HepG2 (cell line): ENCODE data around the gene BCAN. TPM values are rescaled to one million over a fixed set of nuclear protein-coding genes. Genes with fewer than 3 reads are reported as not detected.

Experiments
- ATAC-seq: fragments of 200-7000 bp; cut with Tn5 transposase; 3 replicates; pipeline ENCODE4 v1.9.1; 2020; ENCODE audit warnings: mild to moderate bottlenecking, moderate library complexity
- BruUV-seq: library from RNA; stranded (reverse); fragments of 400-500 nt; replicated peaks from 2 replicates; lab custom pipeline; 2021; lab: Mats Ljungman, UMichigan
- CTCF ChIA-PET: fragments of 300-600 bp; formaldehyde crosslinking; extraction: SDS; loops from one replicate; lab custom pipeline; 2021; ENCODE audit warnings: low total read pairs, inconsistent platforms, low intra/inter-chr PET ratio; lab: Yijun Ruan, JAX
- POLR2A ChIA-PET: fragments of 350-600 bp; sonication (Branson Sonifier 250); formaldehyde crosslinking; loops from one replicate; lab custom pipeline; 2020; ENCODE audit warnings: antibody characterized with exemption, inconsistent platforms; lab: Yijun Ruan, JAX
- DNase-seq: peaks from one replicate; pipeline ENCODE4 v3.0.0-alpha.2; 2015; ENCODE audit warnings: low spot score
- FAIRE-seq: peaks from 3 replicates; lab custom pipeline; 2011; peaks lifted over from hg19 to GRCh38; lab: Jason Lieb, UNC
- H2AFZ ChIP-seq: one replicate; pipeline ENCODE4 v1.6.1; 2011; ENCODE audit warnings: low read length, inconsistent platforms
- H3K27ac ChIP-seq: fragments of 300-600 bp; 3 replicates; pipeline ENCODE4 v1.8.0; 2011; ENCODE audit warnings: mixed run types, mild to moderate bottlenecking, mixed read lengths, low read length, inconsistent platforms; ENCODE audit not compliant: insufficient read depth; ENCODE audit errors: extremely low read length
- H3K27me3 ChIP-seq, 2 experiments: fragments of 200-600 bp in 1 of 2; 2 replicates in 1 of 2; 3 replicates in 1 of 2; pipeline versions ENCODE4 v1.6.0 to v1.8.0; 2011; ENCODE audit warnings: low read length in 2 of 2, mild to moderate bottlenecking in 2 of 2, moderate library complexity in 2 of 2, inconsistent platforms in 1 of 2; ENCODE audit not compliant: insufficient read depth in 2 of 2, control insufficient read depth in 1 of 2
- H3K36me3 ChIP-seq, 2 experiments: fragments of 200-600 bp in 1 of 2; replicated peaks in 1 of 2; 2 replicates in 1 of 2; 3 replicates in 1 of 2; pipeline versions ENCODE4 v1.5.1 to v1.8.0; 2011; ENCODE audit warnings: low read length in 2 of 2, inconsistent platforms in 1 of 2; ENCODE audit not compliant: insufficient read depth in 2 of 2, control insufficient read depth in 1 of 2
- H3K4me1 ChIP-seq: 2 replicates; pipeline ENCODE4 v1.5.1; 2012; ENCODE audit warnings: low read length, inconsistent platforms; ENCODE audit not compliant: insufficient read depth
- H3K4me2 ChIP-seq: 2 replicates; pipeline ENCODE4 v1.6.0; 2011; ENCODE audit warnings: low read depth, low read length, inconsistent platforms
- H3K4me3 ChIP-seq, 3 experiments: fragments of 200-600 bp in 1 of 3; sonication (generic), shearing (Covaris generic) in 1 of 3; replicated peaks in 1 of 3; 2 replicates each; pipeline ENCODE4 v1.5.1; 2011 to 2016; ENCODE audit warnings: low read length in 3 of 3, inconsistent platforms in 2 of 3, low read depth in 2 of 3, mild to moderate bottlenecking in 2 of 3, control low read depth in 1 of 3, mixed read lengths in 1 of 3; ENCODE audit not compliant: insufficient read depth in 1 of 3
- H3K79me2 ChIP-seq: one replicate; pipeline ENCODE4 v1.6.1; 2011; ENCODE audit warnings: low read length, inconsistent platforms; ENCODE audit not compliant: insufficient read depth
- H3K9ac ChIP-seq: 2 replicates; pipeline ENCODE4 v1.6.0; 2011; ENCODE audit warnings: mild to moderate bottlenecking, low read depth, low read length, inconsistent platforms; ENCODE audit not compliant: insufficient read depth
- H3K9me3 ChIP-seq: 2 replicates; pipeline ENCODE4 v1.5.1; 2012; ENCODE audit warnings: mild to moderate bottlenecking, low read length
- H4K20me1 ChIP-seq: 2 replicates; pipeline ENCODE4 v1.6.0; 2011; ENCODE audit warnings: inconsistent platforms, mild to moderate bottlenecking, low read length, moderate library complexity; ENCODE audit not compliant: insufficient read depth
- SALL1 ChIP-seq: sonication (generic); formaldehyde crosslinking; IDR thresholded peaks from 2 replicates; pipeline ENCODE4 v1.8.0; 2022; ENCODE audit warnings: mild to moderate bottlenecking, missing genetic modification reagents
- TEAD3 ChIP-seq: optimal IDR thresholded peaks from 2 replicates; pipeline ENCODE3; 2016; ENCODE audit warnings: borderline replicate concordance
- ZBTB7A ChIP-seq: sonication (generic); formaldehyde crosslinking; IDR thresholded peaks from 2 replicates; pipeline ENCODE4 v1.8.0; 2022; ENCODE audit warnings: mild to moderate bottlenecking, missing genetic modification reagents
- ZNF235 ChIP-seq: sonication (generic); formaldehyde crosslinking; IDR thresholded peaks from 2 replicates; pipeline ENCODE4 v1.8.1; 2023; ENCODE audit warnings: mild to moderate bottlenecking, missing genetic modification reagents, borderline replicate concordance
- WGBS: methylation state at CpG from one replicate; pipeline ENCODE4 v1.1.6; 2017; ENCODE audit warnings: low lambda C conversion rate; 5-methylcytosine and 5-hydroxymethylcytosine counted together
- in situ Hi-C: cut with HindIII; loops from 2 replicates; pipeline ENCODE4 v1.10.0; 2017; ENCODE audit warnings: low pct_unique_long_range_greater_than_20kb; ENCODE audit not compliant: extremely low pct_ligation_motif_present
- intact Hi-C: fragments of 100-400 bp; cut with micrococcal nuclease; formaldehyde crosslinking; loops from one replicate; pipeline ENCODE4 v1.10.0; 2022; ENCODE audit not compliant: unreplicated experiment
- polyA plus RNA-seq, 8 experiments: library from polyadenylated mRNA; depleted of rRNA in 3 of 8; stranded (reverse) in 7 of 8; unstranded in 1 of 8; fragments of >200 nt; fragmentation: Illumina TruSeq in 4 of 8; extraction: Trizol in 4 of 8; gene quantifications; 2 replicates each; pipeline versions ENCODE4 v1.2.1 to v1.2.3, GENCODE V29; 2011 to 2016; ENCODE audit warnings: low read depth in 4 of 8, missing spikeins in 1 of 8, mixed read lengths in 1 of 8; ENCODE audit not compliant: insufficient read depth in 1 of 8
- total RNA-seq, 5 experiments: library from RNA; depleted of rRNA; stranded (reverse); fragments of >200 nt; fragmentation: Illumina TruSeq; extraction: Trizol; gene quantifications; 2 replicates each; pipeline ENCODE4 v1.2.3, GENCODE V29; 2016; ENCODE audit warnings: low read depth in 1 of 5
- TF ChIP-seq, protein P1 (sequence below): sonication (generic); formaldehyde crosslinking; IDR thresholded peaks from 2 replicates; pipeline ENCODE4 v1.4.0; 2020; ENCODE audit warnings: missing genetic modification reagents, mild to moderate bottlenecking, borderline replicate concordance
- TF ChIP-seq, protein P2 (sequence below): sonication (generic); IDR thresholded peaks from 2 replicates; pipeline ENCODE4 v1.6.1; 2016; ENCODE audit warnings: low read depth, borderline replicate concordance
- TF ChIP-seq, protein P3 (sequence below): IDR thresholded peaks from 2 replicates; pipeline ENCODE4 v1.6.1; 2016; ENCODE audit warnings: missing biosample characterization, missing genetic modification reagents, low read depth
- TF ChIP-seq, protein P4 (sequence below): sonication (generic); formaldehyde crosslinking; IDR thresholded peaks from 2 replicates; pipeline ENCODE4 v1.4.0; 2020; ENCODE audit warnings: missing genetic modification reagents

BCAN gene
- total and polyA plus RNA-seq, 2 of the 13 experiments (the other 11 are each of a cell fraction or from before 2014, with no cell fraction given) = not detected

DNA sequence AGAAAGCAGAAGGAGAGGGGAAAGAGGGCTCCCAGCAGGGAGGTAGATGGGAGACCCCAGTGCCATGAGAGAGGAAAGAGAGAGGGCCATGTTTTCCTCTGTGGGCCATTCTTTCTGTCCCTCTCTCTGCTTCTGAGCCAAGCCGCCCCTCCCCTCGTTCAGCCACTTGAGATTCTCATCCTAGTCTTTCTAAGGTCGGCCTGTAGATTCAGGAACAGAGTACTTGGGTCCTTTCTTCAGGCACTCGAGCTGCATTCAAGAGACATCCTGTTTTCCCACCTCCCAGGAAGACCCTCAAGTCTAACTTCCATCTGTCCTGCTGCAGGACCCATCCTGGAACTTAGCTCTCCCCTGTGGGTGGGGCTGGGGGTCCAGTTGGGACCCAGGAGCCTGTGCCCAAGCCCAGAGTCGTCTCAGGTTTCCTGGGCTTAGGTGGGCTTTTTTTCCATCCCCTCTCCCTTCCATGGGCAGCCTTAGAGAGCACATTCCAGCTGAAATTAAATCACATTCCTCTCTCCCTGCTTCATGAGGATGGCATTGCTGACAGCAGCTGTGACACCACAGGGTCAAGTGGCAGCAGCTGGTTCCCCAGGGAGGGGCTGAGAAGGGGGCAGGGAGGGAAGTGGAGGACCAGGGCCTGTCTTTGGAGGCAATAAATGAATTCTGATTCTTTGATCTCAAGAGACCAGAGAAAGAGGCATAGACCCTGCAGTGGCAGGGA lies 22.3 kb downstream of the BCAN start:
- no peak overlapping the region for H2AFZ ChIP-seq
- no peak for ATAC-seq
- no TSS peak for BruUV-seq
- H3K4me2 ChIP-seq = peak overlapping the region; percentile 96
- H3K36me3 ChIP-seq = peaks cover 0 to 3% of the 10 kb centered on the region in 2 experiments; a peak in 1 of 5 replicates
- no peaks in the 10 kb centered on the region; a peak in 1 of 5 replicates for H3K27me3 ChIP-seq
- 35% methylated on average over 5 of the region's 5 CpGs for WGBS
- in situ Hi-C loops = no loop called here
- POLR2A ChIA-PET = interaction anchor here (0.9 to 11.4 kb wide), 7 partner anchors 8 to 103 kb away, joined by 3 to 189 read pairs (median 3); partner anchors contain the start of genes ISG20L2, METTL25B, MRPL24 and NAXE
- TF ChIP-seq, protein P1, sequence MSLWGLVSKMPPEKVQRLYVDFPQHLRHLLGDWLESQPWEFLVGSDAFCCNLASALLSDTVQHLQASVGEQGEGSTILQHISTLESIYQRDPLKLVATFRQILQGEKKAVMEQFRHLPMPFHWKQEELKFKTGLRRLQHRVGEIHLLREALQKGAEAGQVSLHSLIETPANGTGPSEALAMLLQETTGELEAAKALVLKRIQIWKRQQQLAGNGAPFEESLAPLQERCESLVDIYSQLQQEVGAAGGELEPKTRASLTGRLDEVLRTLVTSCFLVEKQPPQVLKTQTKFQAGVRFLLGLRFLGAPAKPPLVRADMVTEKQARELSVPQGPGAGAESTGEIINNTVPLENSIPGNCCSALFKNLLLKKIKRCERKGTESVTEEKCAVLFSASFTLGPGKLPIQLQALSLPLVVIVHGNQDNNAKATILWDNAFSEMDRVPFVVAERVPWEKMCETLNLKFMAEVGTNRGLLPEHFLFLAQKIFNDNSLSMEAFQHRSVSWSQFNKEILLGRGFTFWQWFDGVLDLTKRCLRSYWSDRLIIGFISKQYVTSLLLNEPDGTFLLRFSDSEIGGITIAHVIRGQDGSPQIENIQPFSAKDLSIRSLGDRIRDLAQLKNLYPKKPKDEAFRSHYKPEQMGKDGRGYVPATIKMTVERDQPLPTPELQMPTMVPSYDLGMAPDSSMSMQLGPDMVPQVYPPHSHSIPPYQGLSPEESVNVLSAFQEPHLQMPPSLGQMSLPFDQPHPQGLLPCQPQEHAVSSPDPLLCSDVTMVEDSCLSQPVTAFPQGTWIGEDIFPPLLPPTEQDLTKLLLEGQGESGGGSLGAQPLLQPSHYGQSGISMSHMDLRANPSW (CRISPR knock-in tag) = no peak
- TF ChIP-seq ZNF235 (no peak), TEAD3 (peak; percentile 70), SALL1 (CRISPR knock-in tag) (0 out of 2 replicates have a peak, but pooled peaks have one; percentile 18), ZBTB7A (CRISPR knock-in tag) (0 out of 2 replicates have a peak, but pooled peaks have one; percentile 29)
- TF ChIP-seq, protein P2, sequence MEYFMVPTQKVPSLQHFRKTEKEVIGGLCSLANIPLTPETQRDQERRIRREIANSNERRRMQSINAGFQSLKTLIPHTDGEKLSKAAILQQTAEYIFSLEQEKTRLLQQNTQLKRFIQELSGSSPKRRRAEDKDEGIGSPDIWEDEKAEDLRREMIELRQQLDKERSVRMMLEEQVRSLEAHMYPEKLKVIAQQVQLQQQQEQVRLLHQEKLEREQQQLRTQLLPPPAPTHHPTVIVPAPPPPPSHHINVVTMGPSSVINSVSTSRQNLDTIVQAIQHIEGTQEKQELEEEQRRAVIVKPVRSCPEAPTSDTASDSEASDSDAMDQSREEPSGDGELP = peak; percentile 85
- TF ChIP-seq, protein P3, sequence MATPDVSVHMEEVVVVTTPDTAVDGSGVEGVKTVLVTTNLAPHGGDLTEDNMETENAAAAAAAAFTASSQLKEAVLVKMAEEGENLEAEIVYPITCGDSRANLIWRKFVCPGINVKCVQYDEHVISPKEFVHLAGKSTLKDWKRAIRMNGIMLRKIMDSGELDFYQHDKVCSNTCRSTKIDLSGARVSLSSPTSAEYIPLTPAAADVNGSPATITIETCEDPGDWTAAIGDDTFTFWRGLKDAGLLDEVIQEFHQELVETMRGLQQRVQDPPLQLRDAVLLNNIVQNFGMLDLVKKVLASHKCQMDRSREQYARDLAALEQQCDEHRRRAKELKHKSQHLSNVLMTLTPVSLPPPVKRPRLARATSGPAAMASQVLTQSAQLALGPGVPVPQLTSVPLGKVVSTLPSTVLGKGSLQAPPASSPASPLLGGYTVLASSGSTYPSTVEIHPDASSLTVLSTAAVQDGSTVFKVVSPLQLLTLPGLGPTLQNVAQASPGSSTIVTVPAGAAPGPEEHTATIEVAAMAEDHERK (CRISPR knock-in tag) = no peak
- TF ChIP-seq, protein P4, sequence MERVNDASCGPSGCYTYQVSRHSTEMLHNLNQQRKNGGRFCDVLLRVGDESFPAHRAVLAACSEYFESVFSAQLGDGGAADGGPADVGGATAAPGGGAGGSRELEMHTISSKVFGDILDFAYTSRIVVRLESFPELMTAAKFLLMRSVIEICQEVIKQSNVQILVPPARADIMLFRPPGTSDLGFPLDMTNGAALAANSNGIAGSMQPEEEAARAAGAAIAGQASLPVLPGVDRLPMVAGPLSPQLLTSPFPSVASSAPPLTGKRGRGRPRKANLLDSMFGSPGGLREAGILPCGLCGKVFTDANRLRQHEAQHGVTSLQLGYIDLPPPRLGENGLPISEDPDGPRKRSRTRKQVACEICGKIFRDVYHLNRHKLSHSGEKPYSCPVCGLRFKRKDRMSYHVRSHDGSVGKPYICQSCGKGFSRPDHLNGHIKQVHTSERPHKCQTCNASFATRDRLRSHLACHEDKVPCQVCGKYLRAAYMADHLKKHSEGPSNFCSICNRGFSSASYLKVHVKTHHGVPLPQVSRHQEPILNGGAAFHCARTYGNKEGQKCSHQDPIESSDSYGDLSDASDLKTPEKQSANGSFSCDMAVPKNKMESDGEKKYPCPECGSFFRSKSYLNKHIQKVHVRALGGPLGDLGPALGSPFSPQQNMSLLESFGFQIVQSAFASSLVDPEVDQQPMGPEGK (CRISPR knock-in tag) = 0 out of 2 replicates have a peak, but pooled peaks have one; percentile 48
- TF ChIP-seq, all 625 proteins: peak for 5
- CTCF ChIA-PET = no interaction called here
- peaks cover 17% of the 10 kb centered on the region for H3K79me2 ChIP-seq
- DNase-seq (peak; percentile 43), FAIRE-seq (no peak)
- peaks cover 83% of the 10 kb centered on the region for H3K4me1 ChIP-seq
- H4K20me1 ChIP-seq = peaks cover 7% of the 10 kb centered on the region
- peak overlapping the region; percentile 35 for H3K27ac ChIP-seq
- intact Hi-C loops = loop anchor here (10.0 kb wide), 1 partner anchor 61 kb away; the partner anchor contains the start of genes ISG20L2 and METTL25B
- H3K4me3 ChIP-seq = peak overlapping the region; percentile 6 to 69 (median 47)
- H3K9ac ChIP-seq = peak overlapping the region; percentile 59; the same call in 1 of the 2 replicates
- H3K9me3 ChIP-seq = no peaks in the 10 kb centered on the region
